Prostate gland (tissue), 2 donors: ENCODE results near the gene TUBGCP3. TPM values are rescaled to one million over a fixed set of nuclear protein-coding genes. Genes with fewer than 3 reads are reported as not detected.

Experiments
- DNase-seq: peaks from one replicate; pipeline ENCODE4 v3.0.0-alpha.2; 2019; ENCODE audit warnings: low spot score
- H3K27ac ChIP-seq, 2 donors: fragments of 200-600 bp; sonication (generic); 2 replicates each; pipeline ENCODE4 v1.5.1; 2017 to 2019
- H3K27me3 ChIP-seq: fragments of 200-600 bp; sonication (generic); replicated peaks from 2 replicates; pipeline ENCODE4 v1.5.1; 2019; ENCODE audit not compliant: insufficient read depth
- H3K36me3 ChIP-seq, 2 donors: fragments of 200-600 bp; sonication (generic); 1 replicate in 1 of 2; 2 replicates in 1 of 2; pipeline versions ENCODE4 v1.5.1 to v1.8.1; 2017 to 2019
- H3K4me1 ChIP-seq: fragments of 200-600 bp; sonication (generic); replicated peaks from 2 replicates; pipeline ENCODE4 v1.5.1; 2019
- H3K4me3 ChIP-seq, 2 donors: fragments of 200-600 bp; sonication (generic); 2 replicates each; pipeline ENCODE4 v1.5.1; 2017 to 2019
- H3K9me3 ChIP-seq: fragments of 200-600 bp; sonication (generic); 2 replicates; pipeline ENCODE4 v1.5.1; 2017
- CTCF ChIP-seq, 4 experiments: fragments of 200-600 bp in 2 of 4; fragments of 450-650 bp in 2 of 4; sonication (generic) in 2 of 4; IDR thresholded peaks; 1 replicate in 3 of 4; 2 replicates in 1 of 4; pipeline ENCODE4 v1.5.1; 2016 to 2019; ENCODE audit warnings: antibody characterized with exemption in 4 of 4, mild to moderate bottlenecking in 2 of 4, moderate library complexity in 2 of 4
- POLR2A ChIP-seq: fragments of 450-650 bp; IDR thresholded peaks from one replicate; pipeline ENCODE4 v1.6.1; 2016; ENCODE audit warnings: antibody characterized with exemption, mild to moderate bottlenecking
- POLR2AphosphoS5 ChIP-seq: sonication (generic); formaldehyde crosslinking; IDR thresholded peaks from one replicate; pipeline ENCODE4 v1.6.1; 2017; ENCODE audit warnings: antibody characterized with exemption
- WGBS: methylation state at CpG from one replicate; pipeline ENCODE4 v1.1.5; 2018; 5-methylcytosine and 5-hydroxymethylcytosine counted together
- intact Hi-C: fragments of 100-400 bp; cut with DNase I; formaldehyde crosslinking; loops from one replicate; pipeline ENCODE4 v1.14.2; 2022
- total RNA-seq, 2 donors: library from RNA; depleted of rRNA; stranded (reverse); fragments of >200 nt; gene quantifications; one replicate each; pipeline ENCODE4 v1.1.0, GENCODE V29; 2016

TUBGCP3 gene
- total RNA-seq, 2 donors from 2014 or later: 19.7 to 37.5 TPM

- Histone ChIP-seq H3K36me3 (no peaks in the 10 kb centered on the region), H3K4me3 (no peak overlapping the region), H3K9me3 (no peaks in the 10 kb centered on the region), H3K4me1 (no peaks in the 10 kb centered on the region), H3K27ac (no peak overlapping the region), H3K27me3 (no peaks in the 10 kb centered on the region)
- 85% methylated on average over 5 of the region's 5 CpGs for WGBS
- intact Hi-C loops: no loop called here
- TF ChIP-seq POLR2A: no peak
- TF ChIP-seq POLR2AphosphoS5: no peak
- no peak for TF ChIP-seq CTCF (IDR thresholded peaks at IDR 0.05)
- DNase-seq: no peak
These were observed 15.6 kb downstream of the TUBGCP3 start for GRCh38 chr13:112572366-112572765.

GRCh38 chr13:112569821-112570220, 18.1 kb downstream of the TUBGCP3 start:
- no peaks in the 10 kb centered on the region for H3K27me3 ChIP-seq
- TF ChIP-seq POLR2AphosphoS5 (no peak), POLR2A (no peak), CTCF (IDR thresholded peaks at IDR 0.05) (no peak)
- no peaks in the 10 kb centered on the region for H3K9me3 ChIP-seq
- no peak overlapping the region for H3K4me3 ChIP-seq
- no peak overlapping the region for H3K27ac ChIP-seq
- 83% methylated on average over 7 of the region's 7 CpGs for WGBS
- DNase-seq: no peak
- no peaks in the 10 kb centered on the region for H3K36me3 ChIP-seq
- intact Hi-C loops: no loop called here
- no peaks in the 10 kb centered on the region for H3K4me1 ChIP-seq

GRCh38 chr13:112567161-112567862, 20.6 kb downstream of the TUBGCP3 start:
- TF ChIP-seq CTCF (IDR thresholded peaks at IDR 0.05) (no peak), POLR2A (no peak), POLR2AphosphoS5 (no peak)
- WGBS: 83% methylated on average over 5 of the region's 5 CpGs
- no peaks in the 10 kb centered on the region for H3K9me3 ChIP-seq
- intact Hi-C loops: no loop called here
- DNase-seq: no peak
- H3K4me3 ChIP-seq: no peak overlapping the region
- H3K27ac ChIP-seq: no peak overlapping the region
- H3K36me3 ChIP-seq: no peaks in the 10 kb centered on the region
- no peaks in the 10 kb centered on the region for H3K4me1 ChIP-seq
- no peaks in the 10 kb centered on the region for H3K27me3 ChIP-seq

GRCh38 chr13:112562786-112563383, 25.1 kb downstream of the TUBGCP3 start:
- no peaks in the 10 kb centered on the region for H3K9me3 ChIP-seq
- intact Hi-C loops: no loop called here
- H3K4me3 ChIP-seq: no peak overlapping the region
- H3K36me3 ChIP-seq: no peaks in the 10 kb centered on the region
- no peaks in the 10 kb centered on the region for H3K4me1 ChIP-seq
- DNase-seq: no peak
- H3K27ac ChIP-seq: no peak overlapping the region
- WGBS: 92% methylated on average over 18 of the region's 18 CpGs
- no peak for TF ChIP-seq CTCF (IDR thresholded peaks at IDR 0.05)
- no peak for TF ChIP-seq POLR2A
- TF ChIP-seq POLR2AphosphoS5: no peak
- H3K27me3 ChIP-seq: no peaks in the 10 kb centered on the region

GRCh38 chr13:112562254-112562653, 25.7 kb downstream of the TUBGCP3 start:
- Histone ChIP-seq H3K4me3 (no peak overlapping the region), H3K36me3 (no peaks in the 10 kb centered on the region), H3K27ac (no peak overlapping the region), H3K27me3 (no peaks in the 10 kb centered on the region), H3K4me1 (no peaks in the 10 kb centered on the region), H3K9me3 (no peaks in the 10 kb centered on the region)
- no peak for TF ChIP-seq POLR2A
- TF ChIP-seq POLR2AphosphoS5: no peak
- TF ChIP-seq CTCF (IDR thresholded peaks at IDR 0.05): no peak
- WGBS: 91% methylated on average over 3 of the region's 3 CpGs
- intact Hi-C loops: no loop called here
- no peak for DNase-seq
